ENCODE measurements around the gene FLT4. TPM values are rescaled to one million over a fixed set of nuclear protein-coding genes. Genes with fewer than 3 reads are reported as not detected.

The FLT4 gene
- total RNA-seq, 3 donors from 2014 or later (not counting 1 experiment from before 2014, with no cell fraction given) = 0.68 to 0.92 (median 0.78) TPM

DNA sequence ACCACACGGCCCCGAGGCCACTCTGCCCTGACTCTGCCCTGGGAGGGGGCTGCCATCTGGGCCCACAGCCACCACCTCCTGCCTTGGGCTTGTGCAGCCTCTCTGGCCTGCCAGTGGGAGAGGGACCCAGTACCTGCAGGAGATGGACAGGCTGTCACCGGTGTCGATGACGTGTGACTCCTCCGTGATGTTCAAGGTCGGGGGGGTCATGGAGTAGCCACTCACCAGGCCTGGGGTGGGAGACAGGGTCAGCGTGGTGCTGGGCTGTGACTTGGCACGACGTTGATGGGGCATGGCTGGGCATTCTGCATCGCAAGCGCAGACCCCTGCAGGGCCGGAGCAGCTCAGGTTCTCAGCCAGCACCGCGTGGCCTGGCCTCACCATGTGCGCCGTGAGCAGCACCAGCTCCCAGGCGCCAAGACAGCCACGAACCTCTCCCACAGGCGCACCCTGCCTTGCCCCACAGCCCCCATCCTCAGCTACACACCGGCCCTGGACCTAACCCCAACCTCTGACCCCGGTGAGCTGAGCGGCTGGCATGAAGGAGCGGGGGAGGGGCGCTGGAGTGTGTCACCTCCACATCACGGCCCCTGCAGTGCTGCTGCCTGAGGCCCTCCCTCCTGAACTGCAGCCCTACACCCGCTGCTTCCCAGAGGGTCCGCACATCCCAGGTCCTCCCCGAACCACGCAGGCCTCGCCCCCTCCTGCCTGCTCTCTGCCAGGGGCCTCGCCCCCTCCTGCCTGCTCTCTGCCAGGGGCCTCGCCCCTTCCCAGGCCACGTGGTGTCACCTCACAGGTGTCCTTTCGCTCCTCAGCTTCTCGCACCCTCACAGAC lies 17.6 kb downstream of the FLT4 start:
- Mint-ChIP-seq H3K4me3 (no peak overlapping the region), H3K9me3 (peaks cover 0 to 2% of the 10 kb centered on the region in 2 donors), H3K36me3 (no peaks in the 10 kb centered on the region), H3K27me3 (ENCODE audit: low read depth in 2 of 2) (no peaks in the 10 kb centered on the region), H3K4me1 (no peaks in the 10 kb centered on the region), H3K27ac (no peak overlapping the region)
- no peak overlapping the region for H3K4me3 ChIP-seq (ENCODE audit: low read length)
- H3K27me3 ChIP-seq (ENCODE audit: control insufficient read depth, insufficient read depth, low read length) = no peaks in the 10 kb centered on the region
- intact Hi-C loops (cut with micrococcal nuclease) = no loop called here
- TF ChIP-seq, protein P1, sequence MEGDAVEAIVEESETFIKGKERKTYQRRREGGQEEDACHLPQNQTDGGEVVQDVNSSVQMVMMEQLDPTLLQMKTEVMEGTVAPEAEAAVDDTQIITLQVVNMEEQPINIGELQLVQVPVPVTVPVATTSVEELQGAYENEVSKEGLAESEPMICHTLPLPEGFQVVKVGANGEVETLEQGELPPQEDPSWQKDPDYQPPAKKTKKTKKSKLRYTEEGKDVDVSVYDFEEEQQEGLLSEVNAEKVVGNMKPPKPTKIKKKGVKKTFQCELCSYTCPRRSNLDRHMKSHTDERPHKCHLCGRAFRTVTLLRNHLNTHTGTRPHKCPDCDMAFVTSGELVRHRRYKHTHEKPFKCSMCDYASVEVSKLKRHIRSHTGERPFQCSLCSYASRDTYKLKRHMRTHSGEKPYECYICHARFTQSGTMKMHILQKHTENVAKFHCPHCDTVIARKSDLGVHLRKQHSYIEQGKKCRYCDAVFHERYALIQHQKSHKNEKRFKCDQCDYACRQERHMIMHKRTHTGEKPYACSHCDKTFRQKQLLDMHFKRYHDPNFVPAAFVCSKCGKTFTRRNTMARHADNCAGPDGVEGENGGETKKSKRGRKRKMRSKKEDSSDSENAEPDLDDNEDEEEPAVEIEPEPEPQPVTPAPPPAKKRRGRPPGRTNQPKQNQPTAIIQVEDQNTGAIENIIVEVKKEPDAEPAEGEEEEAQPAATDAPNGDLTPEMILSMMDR (IDR thresholded peaks at IDR 0.05) = no peak
- H3K9me3 ChIP-seq (ENCODE audit: control insufficient read depth, insufficient read depth, low read length) = no peaks in the 10 kb centered on the region
- ATAC-seq (no peak), DNase-seq (no peak)
- no peaks in the 10 kb centered on the region for H3K36me3 ChIP-seq (ENCODE audit: control insufficient read depth, insufficient read depth, low read length)
- H3K27ac ChIP-seq (ENCODE audit: low read length) = no peak overlapping the region
- 87% methylated on average over 36 of the region's 36 CpGs for WGBS (ENCODE audit: insufficient coverage)
- H3K4me1 ChIP-seq (ENCODE audit: control insufficient read depth, insufficient read depth, low read length) = no peaks in the 10 kb centered on the region

DNA sequence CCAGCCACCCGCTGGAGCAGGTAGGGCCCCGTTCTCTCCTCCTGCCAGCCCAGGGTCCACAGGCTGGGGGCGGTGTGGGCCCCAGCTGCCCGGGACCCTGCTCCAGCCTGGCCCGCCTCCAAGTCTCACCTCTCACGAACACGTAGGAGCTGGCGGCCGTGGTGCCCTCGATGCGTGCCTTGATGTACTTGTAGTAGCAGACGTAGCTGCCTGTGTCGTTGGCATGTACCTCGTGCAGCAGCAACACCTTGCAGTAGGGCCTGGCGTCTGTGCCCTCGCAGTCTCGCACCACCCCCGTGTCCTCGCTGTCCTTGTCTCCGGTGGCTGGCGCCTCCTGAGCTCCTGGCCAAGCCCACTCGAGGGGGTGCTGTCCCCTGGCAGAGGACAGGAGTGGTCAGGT lies 19.0 kb downstream of the FLT4 start:
- no peaks in the 10 kb centered on the region for H3K9me3 ChIP-seq (ENCODE audit: control insufficient read depth, insufficient read depth, low read length)
- TF ChIP-seq, protein P1 (IDR thresholded peaks at IDR 0.05) = no peak
- DNase-seq (no peak), ATAC-seq (no peak)
- intact Hi-C loops (cut with micrococcal nuclease) = no loop called here
- no peak overlapping the region for H3K4me3 ChIP-seq (ENCODE audit: low read length)
- Mint-ChIP-seq H3K4me1 (no peaks in the 10 kb centered on the region), H3K27ac (no peak overlapping the region), H3K27me3 (ENCODE audit: low read depth in 2 of 2) (no peaks in the 10 kb centered on the region), H3K4me3 (no peak overlapping the region), H3K9me3 (peaks cover 0 to 2% of the 10 kb centered on the region in 2 donors), H3K36me3 (no peaks in the 10 kb centered on the region)
- H3K27me3 ChIP-seq (ENCODE audit: control insufficient read depth, insufficient read depth, low read length) = no peaks in the 10 kb centered on the region
- no peak overlapping the region for H3K27ac ChIP-seq (ENCODE audit: low read length)
- H3K36me3 ChIP-seq (ENCODE audit: control insufficient read depth, insufficient read depth, low read length) = no peaks in the 10 kb centered on the region
- 93% methylated on average over 22 of the region's 22 CpGs for WGBS (ENCODE audit: insufficient coverage)
- no peaks in the 10 kb centered on the region for H3K4me1 ChIP-seq (ENCODE audit: control insufficient read depth, insufficient read depth, low read length)

DNA sequence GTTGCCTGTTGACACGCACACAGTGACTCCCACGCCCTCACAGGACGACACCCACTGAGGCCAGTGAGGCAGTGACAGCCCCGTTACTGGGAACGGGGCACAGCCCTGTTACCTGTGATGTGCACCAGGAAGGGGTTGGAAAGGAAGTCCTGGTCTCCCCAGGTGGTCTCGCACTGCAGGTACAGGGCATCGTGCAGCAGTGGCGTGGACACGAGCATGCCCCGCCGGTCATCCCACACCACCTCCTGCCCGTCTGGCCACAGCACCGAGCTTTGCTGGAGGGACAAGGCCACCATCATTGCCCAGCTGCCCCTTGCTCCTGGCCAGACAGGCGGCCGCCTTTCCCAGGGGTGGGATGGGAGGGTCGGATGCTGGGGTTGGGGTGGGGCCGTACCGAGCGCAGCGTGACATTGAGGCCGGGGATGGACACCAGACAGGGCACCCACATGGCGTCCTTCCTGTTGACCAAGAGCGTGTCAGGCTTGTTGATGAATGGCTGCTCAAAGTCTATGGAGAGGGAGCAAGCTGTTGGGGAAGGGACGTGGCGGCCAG lies 19.5 kb downstream of the FLT4 start:
- ATAC-seq (no peak), DNase-seq (no peak)
- Histone ChIP-seq H3K4me3 (ENCODE audit: low read length) (no peak overlapping the region), H3K27me3 (ENCODE audit: control insufficient read depth, insufficient read depth, low read length) (no peaks in the 10 kb centered on the region), H3K27ac (ENCODE audit: low read length) (no peak overlapping the region), H3K4me1 (ENCODE audit: control insufficient read depth, insufficient read depth, low read length) (no peaks in the 10 kb centered on the region), H3K36me3 (ENCODE audit: control insufficient read depth, insufficient read depth, low read length) (no peaks in the 10 kb centered on the region), H3K9me3 (ENCODE audit: control insufficient read depth, insufficient read depth, low read length) (no peaks in the 10 kb centered on the region)
- WGBS (ENCODE audit: insufficient coverage) = 95% methylated on average over 25 of the region's 25 CpGs
- intact Hi-C loops (cut with micrococcal nuclease) = no loop called here
- peaks cover 0 to 2% of the 10 kb centered on the region in 2 donors for H3K9me3 Mint-ChIP-seq
- TF ChIP-seq, protein P1 (IDR thresholded peaks at IDR 0.05) = no peak
- no peak overlapping the region for H3K4me3 Mint-ChIP-seq
- no peak overlapping the region for H3K27ac Mint-ChIP-seq
- no peaks in the 10 kb centered on the region for H3K4me1 Mint-ChIP-seq
- H3K27me3 Mint-ChIP-seq (ENCODE audit: low read depth in 2 of 2) = no peaks in the 10 kb centered on the region
- H3K36me3 Mint-ChIP-seq = no peaks in the 10 kb centered on the region
